NT2/D1 (cell line): Measurements from ENCODE around the gene OOSP4A.
A peak's percentile ranks its signal among the peaks of the same experiment; 100 is the strongest.

ENCODE experiments used
- DNase-seq: peaks from one replicate; pipeline ENCODE4 v3.0.0-alpha.2; 2011; ENCODE audit warnings: low read depth, low spot score
- H3K27me3 ChIP-seq: 2 replicates; pipeline ENCODE4 v1.6.0; 2011; ENCODE audit warnings: mild to moderate bottlenecking; ENCODE audit not compliant: insufficient read length, insufficient read depth
- H3K36me3 ChIP-seq: 2 replicates; pipeline ENCODE4 v1.6.1; 2011; ENCODE audit warnings: mild to moderate bottlenecking, low read length, mixed read lengths; ENCODE audit not compliant: insufficient read depth, insufficient read length
- H3K4me1 ChIP-seq: 2 replicates; pipeline ENCODE4 v1.5.1; 2011; ENCODE audit not compliant: insufficient read depth, insufficient read length
- H3K4me3 ChIP-seq: 2 replicates; pipeline ENCODE4 v1.5.1; 2011; ENCODE audit warnings: low read depth; ENCODE audit not compliant: insufficient read length
- H3K9ac ChIP-seq: 2 replicates; pipeline ENCODE4 v1.6.0; 2011; ENCODE audit warnings: low read depth; ENCODE audit not compliant: insufficient read length
- H3K9me3 ChIP-seq: 2 replicates; pipeline ENCODE4 v1.5.1; 2011; ENCODE audit warnings: mild to moderate bottlenecking, low read length; ENCODE audit not compliant: insufficient read depth
- SUZ12 ChIP-seq: IDR thresholded peaks from 2 replicates; pipeline ENCODE4 v1.6.1; 2011; ENCODE audit not compliant: insufficient read length, insufficient read depth; ENCODE audit errors: extremely low read depth
- YY1 ChIP-seq: IDR thresholded peaks from 2 replicates; pipeline ENCODE4 v1.6.1; 2011; ENCODE audit not compliant: insufficient read length, insufficient read depth
- ZNF274 ChIP-seq: IDR thresholded peaks from 2 replicates; pipeline ENCODE4 v1.6.1; 2011; ENCODE audit warnings: mild to moderate bottlenecking, low read depth, low read length

The OOSP4A gene

GRCh38 chr11:59963733-59964132 lies at the start of gene OOSP4A:
Gene OOSP4A (plus strand): TSS chr11:59964033. CDS start chr11:59964033, 0 bp downstream.
- no peak for TF ChIP-seq SUZ12
- no peak for TF ChIP-seq YY1
- no peak for TF ChIP-seq ZNF274
- H3K36me3 ChIP-seq: no peaks in the 10 kb centered on the region

GRCh38 chr11:59918480-59918879 lies 45.4 kb upstream of the OOSP4A start:
- no peak overlapping the region for H3K9ac ChIP-seq
- H3K9me3 ChIP-seq: peaks cover 28% of the 10 kb centered on the region
- H3K27me3 ChIP-seq: no peaks in the 10 kb centered on the region
- H3K36me3 ChIP-seq: no peaks in the 10 kb centered on the region
- DNase-seq: no peak
- no peak overlapping the region for H3K4me3 ChIP-seq
- TF ChIP-seq SUZ12 (no peak), ZNF274 (no peak), YY1 (no peak)
- no peaks in the 10 kb centered on the region for H3K4me1 ChIP-seq

More at GRCh38 chr11:59963733-59964132, at the start of gene OOSP4A:
- Histone ChIP-seq H3K9me3 (no peaks in the 10 kb centered on the region), H3K4me3 (no peak within 1 kb of the TSS), H3K9ac (no peak within 1 kb of the TSS), H3K4me1 (no peaks in the 10 kb centered on the region), H3K27me3 (no peaks in the 10 kb centered on the region)
- DNase-seq: no peak

- peak; percentile 46 for DNase-seq
- no peak overlapping the region for H3K9ac ChIP-seq
- no peaks in the 10 kb centered on the region for H3K36me3 ChIP-seq
- peaks cover 34% of the 10 kb centered on the region for H3K9me3 ChIP-seq
- TF ChIP-seq ZNF274: no peak
- no peak for TF ChIP-seq SUZ12
- no peaks in the 10 kb centered on the region for H3K4me1 ChIP-seq
- no peak overlapping the region for H3K4me3 ChIP-seq
- no peaks in the 10 kb centered on the region for H3K27me3 ChIP-seq
These were observed 44.7 kb upstream of the OOSP4A start for GRCh38 chr11:59918987-59919589.

- no peak for TF ChIP-seq YY1
- TF ChIP-seq SUZ12: no peak
- no peak for TF ChIP-seq ZNF274
- Histone ChIP-seq H3K9ac (no peak overlapping the region), H3K9me3 (peaks cover 50% of the 10 kb centered on the region), H3K27me3 (no peaks in the 10 kb centered on the region), H3K4me3 (no peak overlapping the region), H3K4me1 (no peaks in the 10 kb centered on the region), H3K36me3 (no peaks in the 10 kb centered on the region)
- no peak for DNase-seq
These were observed 40.0 kb upstream of the OOSP4A start for GRCh38 chr11:59923813-59924212.

GRCh38 chr11:59931688-59932087 lies 32.1 kb upstream of the OOSP4A start:
- DNase-seq: no peak
- H3K9me3 ChIP-seq: peaks cover 43% of the 10 kb centered on the region
- H3K4me1 ChIP-seq: no peaks in the 10 kb centered on the region
- TF ChIP-seq ZNF274 (no peak), SUZ12 (no peak), YY1 (no peak)
- H3K27me3 ChIP-seq: no peaks in the 10 kb centered on the region
- no peak overlapping the region for H3K9ac ChIP-seq
- no peaks in the 10 kb centered on the region for H3K36me3 ChIP-seq
- no peak overlapping the region for H3K4me3 ChIP-seq

- no peaks in the 10 kb centered on the region for H3K9me3 ChIP-seq
- no peaks in the 10 kb centered on the region for H3K27me3 ChIP-seq
- no peak within 1 kb of the TSS for H3K9ac ChIP-seq
- H3K36me3 ChIP-seq: no peaks in the 10 kb centered on the region
- H3K4me1 ChIP-seq: no peaks in the 10 kb centered on the region
- no peak for DNase-seq
- TF ChIP-seq ZNF274 (no peak), SUZ12 (no peak), YY1 (no peak)
- no peak within 1 kb of the TSS for H3K4me3 ChIP-seq
These were observed 25.7 kb upstream of the OOSP4A start, which contains the start of gene OOSP1 for GRCh38 chr11:59938132-59938531. Gene OOSP1 (plus strand): TSS chr11:59938432. CDS start chr11:59938455, 23 bp downstream.

GRCh38 chr11:59938718-59939117 lies 25.1 kb upstream of the OOSP4A start:
- no peak overlapping the region for H3K4me3 ChIP-seq
- TF ChIP-seq SUZ12 (no peak), YY1 (no peak), ZNF274 (no peak)
- DNase-seq: no peak
- no peak overlapping the region for H3K9ac ChIP-seq
- no peaks in the 10 kb centered on the region for H3K4me1 ChIP-seq
- H3K9me3 ChIP-seq: peaks cover 5% of the 10 kb centered on the region
- no peaks in the 10 kb centered on the region for H3K36me3 ChIP-seq
- H3K27me3 ChIP-seq: no peaks in the 10 kb centered on the region

- no peak for DNase-seq
- H3K27me3 ChIP-seq: no peaks in the 10 kb centered on the region
- H3K4me1 ChIP-seq: no peaks in the 10 kb centered on the region
- H3K4me3 ChIP-seq: no peak overlapping the region
- no peak for TF ChIP-seq ZNF274
- no peak for TF ChIP-seq SUZ12
- no peak for TF ChIP-seq YY1
- peaks cover 13% of the 10 kb centered on the region for H3K9me3 ChIP-seq
- no peaks in the 10 kb centered on the region for H3K36me3 ChIP-seq
- no peak overlapping the region for H3K9ac ChIP-seq
These were observed 24.4 kb upstream of the OOSP4A start for GRCh38 chr11:59939482-59939881.
